GM19438 (cell line): ENCODE results near the gene ATP6V0E1.
"Not testable (repeated sequence)": the region's sequence is repeated elsewhere in the genome, so short reads cannot be mapped to it uniquely, and the experiment has no call there.

Source experiments
- ATAC-seq: cut with Tn5 transposase; IDR thresholded peaks from one replicate; pipeline ENCODE4 v1.9.1; 2021; ENCODE audit warnings: low read depth; ENCODE audit not compliant: unreplicated experiment

ATP6V0E1 gene

DNA sequence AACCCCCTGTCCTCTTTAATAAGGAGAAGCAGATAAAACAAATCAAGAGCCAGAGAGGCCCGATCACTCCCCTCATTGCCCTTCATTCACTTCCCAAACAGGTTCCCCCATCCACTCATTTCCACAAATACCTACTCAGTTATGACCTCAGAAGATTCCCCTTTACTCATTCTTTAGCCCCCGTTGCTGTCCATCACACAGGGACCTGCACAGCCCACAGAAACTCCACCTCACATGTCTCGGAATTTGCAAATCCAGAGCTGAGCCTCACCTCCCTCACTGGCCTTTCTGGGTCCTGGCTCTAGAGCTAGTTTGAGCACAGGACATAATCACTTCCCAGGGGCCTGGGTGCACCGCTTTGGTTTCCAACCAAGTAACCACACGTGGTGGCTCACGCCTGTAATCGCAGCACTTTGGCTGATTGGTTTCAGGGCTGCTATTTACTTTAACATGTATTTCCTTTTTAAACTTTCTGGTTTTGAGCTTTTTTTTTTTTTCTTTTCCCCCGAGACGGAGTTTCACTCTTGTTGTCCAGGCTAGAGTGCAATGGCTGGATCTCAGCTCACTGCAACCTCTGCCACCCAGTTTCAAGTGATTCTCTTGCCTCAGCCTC is 17.8 kb downstream of the ATP6V0E1 start:
- peak; percentile 89 for ATAC-seq

DNA sequence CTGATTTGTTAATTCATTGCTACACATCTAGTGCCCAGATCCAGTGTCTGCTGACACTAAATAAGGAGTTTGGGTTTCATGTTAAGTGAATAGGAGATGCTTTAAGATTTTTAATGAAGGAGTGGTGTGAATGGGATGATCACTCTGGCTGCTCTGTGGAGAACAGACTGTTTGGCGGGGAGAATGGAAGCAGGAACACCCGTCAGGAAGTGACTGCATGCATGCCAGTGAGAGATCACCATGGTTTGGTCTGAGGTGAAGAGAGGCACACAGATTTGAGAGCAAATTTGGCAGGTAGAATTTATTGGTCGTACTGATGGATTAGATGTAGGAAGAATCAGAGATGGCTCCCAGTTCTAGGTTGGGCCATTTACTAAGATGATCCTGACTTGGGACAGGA is 19.8 kb downstream of the ATP6V0E1 start:
- ATAC-seq = no peak

DNA sequence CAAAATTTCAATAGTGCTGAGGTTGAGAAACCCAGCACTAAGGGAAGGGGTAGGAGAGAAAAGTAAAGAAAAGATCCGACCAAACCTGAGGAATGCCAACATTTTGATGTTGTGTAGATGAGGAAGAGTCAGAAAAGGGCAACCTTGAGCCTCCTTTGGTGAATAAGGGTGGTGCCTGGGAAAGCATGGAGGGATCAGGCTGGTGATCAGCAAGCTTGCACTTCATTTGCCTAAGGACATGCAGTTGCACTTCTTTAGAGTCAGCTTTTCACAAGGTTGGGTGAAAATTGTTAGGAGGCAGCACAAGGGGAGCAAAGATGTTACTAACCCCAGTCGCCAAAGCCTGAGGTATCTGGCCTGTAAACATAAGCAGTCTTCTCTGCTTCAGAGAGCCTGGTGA is 20.4 kb downstream of the ATP6V0E1 start:
- no peak for ATAC-seq

- ATAC-seq = no peak
These were observed 20.9 kb downstream of the ATP6V0E1 start for GRCh38 chr5:173004447-173004846.

DNA sequence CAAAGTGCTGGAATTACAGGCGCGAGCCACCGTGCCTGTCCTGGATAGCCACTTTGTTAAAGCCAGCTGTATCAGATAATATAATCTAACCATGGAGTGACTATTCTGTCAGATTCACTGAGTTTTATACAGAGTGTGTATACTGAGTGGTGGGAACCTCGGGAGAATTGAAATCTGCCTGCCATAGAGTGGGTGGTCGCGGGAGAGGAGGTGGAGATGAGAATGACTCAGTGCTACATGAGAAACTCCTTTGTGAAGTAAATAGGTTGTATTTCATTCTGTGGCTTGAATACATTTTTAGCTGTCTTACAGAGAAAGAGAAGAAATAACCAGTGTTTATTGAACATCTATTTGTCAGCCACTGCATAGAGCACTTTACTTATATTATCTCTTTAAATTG is 26.4 kb downstream of the ATP6V0E1 start:
- no peak for ATAC-seq

GRCh38 chr5:173010547-173011464 is 27.2 kb downstream of the ATP6V0E1 start:
- no peak for ATAC-seq

DNA sequence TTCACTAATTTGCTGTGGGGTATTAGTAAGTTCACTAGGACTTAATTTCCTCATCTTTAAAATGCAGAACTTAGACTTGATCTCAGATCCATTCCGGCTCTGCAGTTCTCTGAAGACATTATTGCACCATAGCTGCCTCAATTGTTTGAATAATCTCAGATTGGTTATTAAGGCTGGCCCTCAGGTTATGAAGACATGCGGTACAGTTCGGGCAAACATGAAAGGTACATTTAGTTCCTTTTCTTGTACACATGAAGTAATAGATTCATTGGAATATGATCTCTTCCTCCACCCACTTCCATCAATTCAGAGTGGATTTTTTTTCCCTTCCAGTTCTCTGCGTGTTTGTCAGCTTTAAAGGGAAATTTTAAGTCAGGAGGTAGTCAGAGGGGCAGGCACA is 28.0 kb downstream of the ATP6V0E1 start:
- no peak for ATAC-seq

- ATAC-seq = no peak
These were observed 29.3 kb downstream of the ATP6V0E1 start for GRCh38 chr5:173012882-173013281.

DNA sequence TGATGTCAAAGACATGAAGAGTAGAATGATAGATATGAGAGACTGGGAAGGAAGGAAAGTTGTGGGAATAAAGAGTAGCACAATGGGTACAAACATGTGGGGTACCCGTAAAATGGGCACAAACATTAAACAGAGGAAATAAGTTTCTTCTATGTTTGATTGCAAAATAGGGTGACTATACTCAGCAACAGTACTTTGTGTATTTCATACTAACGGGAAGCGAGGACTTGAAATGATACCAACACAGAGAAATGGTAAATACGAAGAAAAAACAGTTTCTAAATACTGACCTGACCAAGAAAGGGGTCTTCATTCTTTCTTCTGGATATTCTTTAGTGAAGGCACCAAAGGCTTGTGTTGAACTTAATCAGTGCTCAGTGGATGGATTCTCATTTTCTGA is 31.1 kb downstream of the ATP6V0E1 start:
- ATAC-seq = no peak

DNA sequence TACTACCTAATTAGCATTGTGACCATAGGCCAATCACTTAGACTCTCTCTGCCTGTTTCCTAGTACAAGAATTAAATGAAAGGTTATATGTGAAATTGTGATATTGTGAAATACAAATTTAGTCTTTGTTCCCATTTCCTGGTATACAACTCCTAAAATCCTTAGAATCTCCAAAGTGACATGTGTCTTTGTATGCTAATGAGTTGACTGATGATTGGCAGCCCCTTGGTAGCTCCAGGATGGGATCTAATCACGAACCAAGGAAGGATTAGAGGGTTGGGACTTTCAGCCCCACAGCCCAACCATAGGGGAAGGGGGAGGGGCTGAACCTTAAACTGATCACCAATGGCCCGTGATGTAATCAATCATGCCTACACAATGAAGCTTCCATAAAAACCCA is 31.6 kb downstream of the ATP6V0E1 start:
- ATAC-seq = no peak

- ATAC-seq = no peak
These were observed 32.3 kb downstream of the ATP6V0E1 start for GRCh38 chr5:173015598-173016455.

- no peak for ATAC-seq
These were observed 33.1 kb downstream of the ATP6V0E1 start for GRCh38 chr5:173016598-173017046.

GRCh38 chr5:173017087-173017486 is 33.5 kb downstream of the ATP6V0E1 start:
- ATAC-seq = not testable (repeated sequence)

DNA sequence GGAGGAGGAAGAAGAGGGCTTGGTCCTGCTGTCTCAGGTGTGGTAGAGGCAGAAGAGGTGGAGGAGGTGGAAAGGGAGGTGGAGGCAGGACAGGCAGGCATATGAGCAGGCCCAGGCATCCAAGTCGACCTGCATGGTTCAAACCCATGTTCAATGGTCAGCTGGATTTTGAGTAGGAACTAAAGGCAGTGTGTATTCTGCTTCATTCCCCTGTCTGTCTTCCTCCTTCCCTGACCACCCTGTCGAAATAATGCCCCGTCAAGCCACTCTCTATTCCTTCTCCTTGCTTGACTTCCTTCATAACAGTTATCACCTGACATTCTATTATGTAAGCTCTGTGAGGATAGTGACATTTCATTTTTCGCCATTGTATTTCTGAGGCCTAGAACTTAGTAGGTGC is 34.8 kb downstream of the ATP6V0E1 start:
- ATAC-seq = no peak

DNA sequence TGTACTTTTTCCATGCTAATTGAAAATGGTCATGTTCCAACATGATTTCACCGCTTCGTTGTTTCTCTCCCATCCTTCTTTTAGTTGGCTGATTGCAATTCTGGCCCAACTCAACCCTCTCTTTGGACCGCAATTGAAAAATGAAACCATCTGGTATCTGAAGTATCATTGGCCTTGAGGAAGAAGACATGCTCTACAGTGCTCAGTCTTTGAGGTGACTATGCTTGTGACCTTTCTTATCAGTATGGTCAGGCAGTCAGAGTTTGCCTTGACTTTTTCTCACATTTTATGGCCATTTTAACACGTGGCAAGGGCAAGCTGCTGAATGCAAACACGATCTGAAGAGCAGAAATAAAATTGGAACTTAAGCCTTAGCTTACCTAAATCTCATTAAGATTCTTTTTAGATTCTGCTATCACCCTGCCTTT is 36.6 kb downstream of the ATP6V0E1 start:
- ATAC-seq = no peak

DNA sequence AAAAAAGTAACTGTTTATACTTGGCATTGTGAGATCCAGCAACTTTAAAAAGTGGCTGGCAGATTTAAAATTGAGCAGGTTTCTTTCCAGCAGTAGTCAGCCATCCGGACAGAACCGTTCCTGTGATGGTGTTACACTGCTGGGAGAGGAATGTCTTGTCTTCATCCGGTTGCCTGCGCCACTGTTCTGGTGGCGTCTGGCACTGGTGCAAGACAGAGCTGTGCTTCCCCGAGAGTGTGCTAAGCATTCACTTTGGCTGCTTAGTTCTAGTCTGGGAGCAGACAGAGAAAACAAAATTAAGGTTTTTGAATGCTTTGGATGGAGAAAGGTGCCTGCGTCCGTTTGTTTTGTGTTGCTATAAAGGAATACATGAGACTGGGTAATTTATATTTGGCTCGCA is 37.1 kb downstream of the ATP6V0E1 start:
- ATAC-seq = no peak

DNA sequence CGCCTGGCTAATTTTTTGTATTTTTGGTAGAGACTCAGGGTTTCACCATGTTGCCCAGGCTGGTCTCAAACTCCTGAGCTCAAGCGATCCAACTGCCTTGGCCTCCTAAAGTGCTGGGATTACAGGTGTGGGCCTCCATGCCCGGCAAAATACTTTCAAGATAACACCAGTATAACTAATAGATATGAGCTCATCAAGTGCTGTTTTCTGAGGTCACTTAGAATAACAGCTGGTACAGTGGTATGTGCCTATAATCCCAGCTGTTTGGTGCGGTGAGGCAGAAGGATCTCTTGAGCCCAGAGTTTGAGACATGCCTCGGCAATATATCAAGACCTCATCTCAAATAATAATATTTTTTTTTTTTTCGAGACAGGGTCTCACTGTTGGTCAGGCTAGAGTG is 42.1 kb downstream of the ATP6V0E1 start:
- no peak for ATAC-seq

DNA sequence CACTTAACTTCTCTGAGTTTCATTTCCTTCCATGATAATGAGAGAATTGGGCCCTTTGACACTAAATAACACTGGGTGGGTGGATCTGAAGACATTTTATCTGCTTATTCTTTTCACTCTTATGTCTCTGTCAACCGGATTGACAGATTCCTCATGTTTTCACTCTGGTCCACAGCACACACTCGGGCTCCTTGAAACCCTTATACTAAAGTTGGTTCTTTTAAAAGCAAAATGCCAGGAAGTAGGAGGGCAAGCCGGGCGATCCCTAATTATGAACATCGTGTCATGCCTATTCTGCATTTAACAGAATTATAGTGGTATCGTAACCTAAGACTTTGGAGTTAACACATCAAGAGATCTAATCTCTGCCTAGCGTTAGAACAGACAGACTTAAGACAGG is 44.3 kb downstream of the ATP6V0E1 start:
- no peak for ATAC-seq

GRCh38 chr5:173028811-173029327 is 45.3 kb downstream of the ATP6V0E1 start:
- no peak for ATAC-seq

DNA sequence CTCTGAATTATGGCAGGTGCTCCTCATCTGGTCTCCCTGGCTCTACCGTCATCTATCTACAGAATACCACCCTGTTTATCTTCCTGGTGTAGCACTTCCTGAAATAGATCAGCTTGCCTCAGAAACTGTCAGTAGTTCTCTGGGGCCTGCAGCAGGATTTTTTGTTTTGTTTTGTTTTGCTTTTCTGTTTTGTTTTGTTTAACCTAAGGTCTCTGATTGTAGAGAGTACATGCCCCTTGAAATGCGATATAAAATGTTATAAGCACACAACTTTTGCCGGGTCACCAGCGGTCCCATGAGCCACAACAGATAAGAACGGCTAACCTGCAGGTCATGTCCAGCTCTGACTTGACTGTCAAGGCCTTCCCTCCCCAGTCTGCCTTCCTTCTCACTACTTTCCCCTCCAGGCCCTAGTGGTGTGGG is 45.9 kb downstream of the ATP6V0E1 start:
- ATAC-seq = no peak

DNA sequence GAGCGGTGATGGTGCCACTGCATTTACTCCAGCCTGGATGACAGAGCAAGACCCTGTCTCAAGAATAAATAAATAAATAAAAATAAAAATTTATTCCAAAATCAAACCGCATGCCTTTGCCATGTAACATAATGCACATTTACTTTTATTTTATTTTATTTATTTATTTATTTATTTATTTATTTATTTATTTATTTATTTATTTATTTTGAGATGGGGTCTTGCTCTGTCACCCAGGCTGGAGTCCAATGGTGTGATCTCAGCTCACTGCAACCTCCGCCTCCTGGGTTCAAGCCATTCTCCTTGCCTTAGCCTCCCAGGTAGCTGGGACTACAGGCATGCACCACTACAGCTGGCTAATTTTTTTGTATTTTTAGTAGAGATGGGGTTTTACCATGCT is 48.5 kb downstream of the ATP6V0E1 start:
- not testable (repeated sequence) for ATAC-seq
